ENCODE measurements around the gene ZNG1C. TPM values are rescaled to one million over a fixed set of nuclear protein-coding genes. Genes with fewer than 3 reads are reported as not detected.
"Not testable (repeated sequence)": the region's sequence is repeated elsewhere in the genome, so short reads cannot be mapped to it uniquely, and the experiment has no call there.

Gene ZNG1C
- polyA plus RNA-seq, 3 donors, result 19.6 to 30.5 (median 23.3) TPM

DNA sequence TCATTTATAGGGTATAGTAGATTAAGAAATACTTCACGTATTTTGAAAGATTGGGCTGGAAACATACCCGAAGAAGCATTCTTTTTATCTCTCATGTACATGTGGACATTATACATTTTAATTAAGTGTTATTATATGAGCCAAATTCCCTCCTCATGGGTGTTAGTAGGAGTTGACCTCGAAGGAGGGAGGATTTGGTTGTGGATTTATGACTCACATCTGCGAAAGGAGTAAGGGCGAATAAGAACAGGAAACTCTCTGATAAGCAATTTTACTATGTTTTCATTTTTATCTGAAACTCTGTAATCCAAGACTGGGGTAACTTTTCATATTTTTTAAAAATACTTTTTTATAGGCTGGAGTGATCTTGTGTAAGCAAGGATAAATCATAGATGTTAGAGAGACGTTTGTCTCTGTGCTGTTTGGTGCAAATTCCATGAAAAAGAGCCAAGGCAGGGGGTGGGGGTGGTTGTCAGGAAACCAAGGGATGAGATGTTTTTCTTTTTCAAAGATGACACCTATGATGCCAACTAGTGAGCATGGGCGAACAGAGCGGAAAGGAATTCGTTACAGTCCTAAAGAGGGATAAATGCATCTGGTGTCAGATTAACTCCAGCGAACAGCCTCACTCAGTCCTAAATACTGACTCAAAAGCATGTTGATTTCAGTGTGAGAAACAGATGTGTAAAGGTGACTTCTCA is 95.0 kb downstream of the ZNG1C start:
- not testable (repeated sequence) for DNase-seq

DNA sequence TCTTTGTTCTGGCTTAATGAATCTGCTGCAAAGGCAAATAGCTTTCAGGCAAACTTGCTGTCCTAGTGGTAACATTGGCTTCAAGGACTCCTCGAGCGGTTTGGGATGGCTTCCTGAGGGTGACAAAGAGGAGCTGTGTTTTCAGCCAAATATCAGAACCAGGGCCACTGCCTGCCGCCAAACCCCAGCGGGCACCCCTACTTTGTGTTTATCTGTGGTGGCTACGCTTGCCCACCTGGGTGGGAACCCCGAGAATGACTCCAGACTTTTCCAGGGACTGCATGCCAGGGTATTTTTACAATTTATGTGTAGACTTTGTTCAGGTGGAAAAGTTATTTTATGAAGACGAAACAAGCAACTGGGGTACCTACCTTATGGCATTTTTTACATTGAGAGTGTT is 96.2 kb downstream of the ZNG1C start:
- DNase-seq, result not testable (repeated sequence)

DNA sequence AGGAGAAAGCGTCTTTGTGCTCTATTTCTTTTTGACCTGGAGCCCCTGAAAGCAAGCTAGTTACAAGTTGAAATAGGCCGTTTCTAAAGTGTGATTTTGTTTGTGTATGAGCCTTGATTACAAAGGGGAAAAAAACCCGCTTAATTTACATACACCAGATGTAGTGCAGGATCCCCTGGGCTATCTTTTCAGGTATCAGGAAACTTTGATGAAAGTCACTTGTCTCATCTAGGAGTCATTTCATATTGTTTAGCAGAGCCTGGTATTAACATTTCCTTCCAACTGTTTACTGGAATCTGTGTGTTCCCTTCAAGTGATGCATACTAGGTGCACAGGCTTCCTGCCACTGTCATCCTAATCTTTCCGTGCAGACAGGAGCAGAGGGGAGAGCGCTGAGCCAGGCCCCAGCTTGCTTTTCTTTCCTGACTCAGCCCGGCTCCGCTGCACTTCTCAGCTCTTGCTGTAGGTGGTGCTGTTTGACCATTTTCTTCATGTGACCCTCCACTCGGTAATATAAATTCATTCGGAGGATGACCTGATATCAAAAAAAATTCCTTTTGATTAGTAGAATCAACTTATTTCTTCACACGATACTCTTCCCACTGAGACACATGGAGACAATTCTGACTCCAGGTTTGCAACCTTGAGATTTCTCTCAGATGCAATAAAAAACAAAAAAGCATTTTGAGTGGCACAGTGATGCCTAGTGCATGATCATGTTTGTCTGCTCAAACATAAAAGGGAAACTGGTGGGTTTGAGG is 100.7 kb downstream of the ZNG1C start:
- not testable (repeated sequence) for DNase-seq

DNA sequence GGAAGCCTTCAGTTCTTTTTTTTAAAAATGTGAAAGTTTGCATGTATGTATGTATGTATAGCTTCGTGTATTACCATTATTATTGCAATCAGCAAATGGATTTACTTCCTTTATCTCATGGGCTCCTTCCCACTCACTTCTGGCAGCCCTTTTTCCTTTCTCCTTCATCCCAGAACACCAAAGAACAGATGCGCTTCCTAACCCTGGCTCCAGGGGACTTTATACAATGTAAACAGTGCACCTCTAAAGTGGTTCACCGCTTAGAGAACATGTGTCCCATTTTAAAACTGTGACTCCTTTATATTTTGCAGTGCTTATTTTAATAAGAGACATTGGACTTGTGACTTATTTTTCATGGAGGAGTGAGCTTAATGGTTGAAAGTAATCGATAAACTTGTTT is 101.5 kb downstream of the ZNG1C start:
- not testable (repeated sequence) for DNase-seq

DNA sequence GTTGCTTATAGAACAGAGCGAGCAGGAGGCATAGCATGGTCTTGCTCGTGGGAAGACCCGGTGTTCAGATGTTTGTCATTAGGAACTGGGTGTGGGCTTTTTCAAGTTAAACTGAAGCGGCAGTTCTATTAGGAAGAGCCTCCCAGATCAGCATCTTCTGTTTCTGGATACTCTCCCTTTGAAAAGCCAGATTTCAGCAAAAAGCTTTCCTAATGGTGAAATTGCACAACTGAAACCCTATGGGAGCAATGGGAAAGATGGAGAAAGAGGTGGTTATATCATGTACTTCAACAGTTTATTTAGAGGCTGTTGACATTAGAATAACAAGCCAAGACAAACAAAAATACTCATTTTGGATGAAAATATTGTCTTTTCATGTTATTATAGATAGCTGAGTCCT is 102.2 kb downstream of the ZNG1C start:
- DNase-seq, result not testable (repeated sequence)

Other genes starting within 250 kb of the ZNG1C start
- gene FOXD4L3, start 60.9 kb downstream of the ZNG1C start, polyA plus RNA-seq (ENCODE audit: insufficient read length in 3 of 3), result under 1 TPM in 1 of 3 donors, not detected in 2; 0.11 TPM
- gene PGM5, start 114.6 kb downstream of the ZNG1C start, polyA plus RNA-seq (ENCODE audit: insufficient read length in 3 of 3), result 10 to 100 TPM; 34.3 to 42.5 (median 38.6) TPM

All from renal pelvis (tissue), 4 donors.